Measurements from ENCODE around the gene FXYD5. TPM values are rescaled to one million over a fixed set of nuclear protein-coding genes. Genes with fewer than 3 reads are reported as not detected.

The FXYD5 gene
- polyA plus RNA-seq, 4 donors: 17.6 to 39.1 (median 26.6) TPM

DNA sequence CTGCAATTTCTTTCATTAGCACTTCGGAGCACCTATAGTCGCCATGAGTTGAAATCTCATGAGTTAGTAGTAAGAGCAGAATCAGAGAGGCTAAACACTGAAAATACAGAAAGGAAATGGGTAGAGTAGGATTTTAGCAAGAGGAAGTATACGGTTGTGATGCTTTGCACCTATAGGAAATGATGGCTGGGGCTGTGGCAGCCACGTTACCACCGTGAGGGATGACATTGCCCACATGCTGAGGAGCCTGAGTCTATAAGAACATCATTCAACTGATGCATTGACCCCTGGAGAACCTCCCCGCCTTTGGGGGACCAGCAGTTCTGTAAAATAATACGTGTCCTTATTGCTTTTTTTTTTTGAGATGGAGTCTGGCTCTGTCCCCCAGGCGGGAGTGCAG, 53.6 kb downstream of the FXYD5 start:
- DNase-seq (ENCODE audit: low read depth in 4 of 4, low spot score in 3 of 4): no peak

DNA sequence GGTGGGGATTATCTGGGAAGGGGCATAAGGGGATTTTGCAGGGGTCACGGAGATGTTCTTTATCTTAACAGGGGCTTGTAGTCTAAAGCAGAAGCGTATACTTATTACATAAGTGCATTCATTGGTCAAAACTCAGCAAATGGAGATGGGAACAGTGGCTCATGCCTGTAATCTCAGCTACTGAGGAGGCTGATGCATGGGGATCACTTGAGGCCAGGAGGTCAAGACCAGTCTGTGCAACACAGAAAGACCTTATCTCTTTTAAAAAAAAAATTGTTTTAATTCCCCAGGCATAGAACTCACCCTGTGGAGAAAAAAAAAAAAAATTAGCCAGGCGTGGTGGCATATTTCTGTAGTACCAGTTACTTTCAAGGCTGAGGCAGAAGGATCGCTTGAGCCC, 55.1 kb downstream of the FXYD5 start:
- no peak for DNase-seq (ENCODE audit: low read depth in 4 of 4, low spot score in 3 of 4)

DNA sequence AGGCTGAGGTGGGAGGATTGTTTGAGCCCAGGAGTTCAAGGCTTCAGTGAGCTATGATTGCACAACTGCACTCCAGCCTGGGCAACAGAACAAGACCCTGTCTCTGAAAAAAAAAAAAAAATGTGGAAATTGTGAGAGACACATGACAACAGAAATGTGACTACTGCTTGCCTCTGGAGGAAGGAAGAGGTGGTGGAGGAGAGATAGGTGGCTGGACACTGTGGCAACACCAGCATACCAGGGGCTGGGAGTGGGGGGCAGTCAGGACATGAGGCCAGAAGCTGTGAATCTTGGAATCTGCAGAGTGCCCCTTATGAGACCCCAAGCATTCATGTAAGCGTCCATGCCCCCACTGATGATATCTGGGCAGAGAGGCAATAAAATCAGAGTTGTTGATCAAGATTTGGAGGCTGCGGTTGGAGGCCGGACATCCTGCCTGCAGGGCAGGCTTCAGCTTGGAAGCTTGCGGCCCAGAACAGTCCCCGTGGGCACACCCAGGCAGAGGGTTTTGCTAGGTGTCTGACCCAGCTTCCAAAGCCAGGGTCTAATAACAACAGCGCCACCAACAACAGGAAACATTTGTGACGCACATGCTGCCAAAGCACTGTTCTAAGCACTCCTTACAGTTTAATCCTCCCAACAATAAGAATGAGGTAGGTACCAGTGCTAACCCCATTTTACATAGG, 57.2 kb downstream of the FXYD5 start:
- no peak for DNase-seq (ENCODE audit: low read depth in 4 of 4, low spot score in 3 of 4)

DNA sequence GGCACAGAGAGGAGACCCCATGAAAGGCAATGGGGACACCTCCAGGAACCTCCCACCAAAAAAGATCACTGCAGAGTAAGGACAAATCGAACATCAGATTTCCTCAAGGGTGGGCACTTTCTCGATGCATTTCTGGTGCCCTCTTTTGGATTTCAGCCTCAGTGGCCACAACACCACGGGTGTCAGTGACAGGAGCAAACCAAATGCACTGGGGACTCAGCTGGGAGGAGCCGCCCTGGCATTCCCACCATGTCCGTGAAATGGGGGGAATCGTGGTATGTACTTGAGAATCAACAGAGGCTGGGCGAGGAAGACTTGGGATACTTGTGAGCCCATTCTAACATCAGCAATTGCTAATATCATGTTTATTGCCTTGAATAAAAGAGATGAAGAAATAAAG, 57.7 kb downstream of the FXYD5 start:
- no peak for DNase-seq (ENCODE audit: low read depth in 4 of 4, low spot score in 3 of 4)

DNA sequence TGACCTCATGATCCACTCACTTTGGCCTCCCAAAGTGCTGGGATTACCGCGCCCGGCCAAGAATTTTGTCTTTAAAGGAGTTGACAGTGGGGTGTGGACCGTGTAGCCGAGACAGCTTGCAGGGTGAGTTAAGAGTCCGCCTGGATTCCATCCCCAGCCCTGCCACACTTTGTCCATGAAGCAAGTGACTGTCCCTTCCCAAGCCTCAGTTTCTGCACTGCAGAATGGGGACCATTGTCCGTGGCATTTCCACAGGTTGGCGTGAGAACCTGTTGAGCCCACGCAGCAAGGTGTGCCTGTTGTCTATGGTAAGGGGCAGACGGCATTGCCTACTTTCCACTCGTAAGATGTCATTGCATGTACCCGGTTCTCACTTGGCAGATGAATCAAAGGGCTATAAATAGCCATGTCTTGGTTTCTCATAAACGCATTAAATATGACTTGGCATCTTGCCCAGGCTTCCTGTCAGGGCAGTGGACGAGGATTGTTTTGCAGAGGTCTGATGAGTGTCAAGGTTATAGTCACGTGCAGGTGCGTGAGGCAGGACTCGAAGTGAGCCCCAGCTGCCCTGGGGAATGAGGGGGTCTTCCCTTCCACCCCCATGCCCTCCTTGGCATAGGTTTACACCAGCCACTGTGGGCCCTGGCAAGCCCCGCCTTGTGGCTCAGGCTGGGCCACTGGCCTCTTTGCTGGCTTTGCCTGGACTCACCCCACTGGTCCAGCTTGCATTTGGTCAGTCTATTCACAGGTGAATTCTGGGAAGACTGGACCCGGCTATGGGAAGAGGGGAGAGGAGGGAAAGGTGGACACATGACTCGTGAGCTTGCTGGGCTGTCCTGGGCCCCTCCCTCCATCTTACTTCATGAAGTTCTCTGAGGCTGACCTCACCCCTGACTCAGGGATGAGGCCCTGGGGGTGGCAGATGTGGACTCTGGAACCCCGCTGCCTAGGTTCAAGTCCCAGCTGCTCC, 59.4 kb downstream of the FXYD5 start:
- DNase-seq (ENCODE audit: low read depth in 4 of 4, low spot score in 3 of 4): peak; percentile 21 to 49 (median 38)

DNA sequence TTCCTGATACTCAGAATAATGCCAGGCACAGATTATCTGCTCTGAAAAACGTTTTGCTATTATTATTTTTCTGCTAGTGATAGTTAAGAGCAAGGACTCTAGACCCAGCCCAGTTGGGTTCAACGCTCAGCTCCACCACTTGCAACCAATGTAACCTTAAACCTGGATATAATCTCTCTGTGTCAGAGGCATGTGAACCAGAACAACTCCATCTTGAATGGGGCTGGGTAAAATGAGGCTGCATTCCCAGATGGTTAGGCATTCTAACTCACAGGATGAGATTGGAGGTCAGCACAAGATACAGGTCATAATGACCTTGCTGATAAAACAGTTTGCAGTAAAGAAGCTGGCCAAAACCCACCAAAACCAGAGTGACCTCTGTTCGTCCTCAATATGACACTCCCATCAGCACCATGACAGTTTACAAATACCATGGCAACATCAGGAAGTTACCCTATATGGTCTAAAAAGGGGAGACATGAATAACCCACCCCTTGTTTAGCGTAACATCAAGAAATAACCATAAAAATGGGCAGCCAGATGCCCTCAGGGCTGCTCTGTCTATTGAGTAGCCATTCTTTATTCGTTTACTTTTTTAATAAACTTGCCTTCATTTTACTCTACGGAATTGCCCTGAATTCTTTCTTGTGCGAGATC, 60.4 kb downstream of the FXYD5 start:
- no peak for DNase-seq (ENCODE audit: low read depth in 4 of 4, low spot score in 3 of 4)

DNA sequence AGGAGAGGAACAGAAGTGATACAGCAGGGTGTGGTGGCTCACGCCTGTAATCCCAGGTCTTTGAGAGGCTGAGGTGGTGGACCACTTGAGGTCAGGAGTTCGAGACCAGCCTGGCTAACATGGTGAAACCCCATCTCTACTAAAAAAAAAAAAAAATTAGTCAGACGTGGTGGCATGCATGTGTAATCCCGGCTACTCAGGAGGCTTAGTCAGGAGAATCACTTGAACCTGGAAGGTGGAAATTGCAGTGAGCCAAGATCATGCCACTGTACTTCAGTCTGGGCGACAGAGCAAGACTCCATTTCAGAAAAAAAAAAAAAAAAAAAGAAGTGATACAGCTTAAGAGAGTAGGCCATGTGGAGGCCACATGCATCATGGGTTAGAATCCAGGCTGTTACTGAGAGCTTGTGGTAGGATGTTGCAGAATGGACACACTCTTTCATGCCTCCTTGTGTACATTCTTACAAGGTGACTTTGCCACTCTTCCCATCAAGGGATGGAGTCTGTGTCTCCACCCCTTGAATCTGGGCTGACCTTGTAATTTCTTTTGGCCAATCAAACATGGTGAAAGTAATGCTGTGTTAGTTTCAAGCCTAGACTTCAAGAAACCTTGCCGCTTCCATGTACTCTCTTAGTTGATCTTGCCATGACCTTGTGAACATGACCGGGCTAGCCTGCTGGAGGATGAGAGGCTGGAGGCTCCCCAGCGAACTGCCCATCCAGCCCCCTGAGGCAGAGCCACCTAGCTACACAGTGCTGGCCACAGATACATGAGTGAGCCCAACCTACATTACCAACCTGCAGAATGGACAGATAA, 61.7 kb downstream of the FXYD5 start:
- DNase-seq (ENCODE audit: low read depth in 4 of 4, low spot score in 3 of 4): no peak

DNA sequence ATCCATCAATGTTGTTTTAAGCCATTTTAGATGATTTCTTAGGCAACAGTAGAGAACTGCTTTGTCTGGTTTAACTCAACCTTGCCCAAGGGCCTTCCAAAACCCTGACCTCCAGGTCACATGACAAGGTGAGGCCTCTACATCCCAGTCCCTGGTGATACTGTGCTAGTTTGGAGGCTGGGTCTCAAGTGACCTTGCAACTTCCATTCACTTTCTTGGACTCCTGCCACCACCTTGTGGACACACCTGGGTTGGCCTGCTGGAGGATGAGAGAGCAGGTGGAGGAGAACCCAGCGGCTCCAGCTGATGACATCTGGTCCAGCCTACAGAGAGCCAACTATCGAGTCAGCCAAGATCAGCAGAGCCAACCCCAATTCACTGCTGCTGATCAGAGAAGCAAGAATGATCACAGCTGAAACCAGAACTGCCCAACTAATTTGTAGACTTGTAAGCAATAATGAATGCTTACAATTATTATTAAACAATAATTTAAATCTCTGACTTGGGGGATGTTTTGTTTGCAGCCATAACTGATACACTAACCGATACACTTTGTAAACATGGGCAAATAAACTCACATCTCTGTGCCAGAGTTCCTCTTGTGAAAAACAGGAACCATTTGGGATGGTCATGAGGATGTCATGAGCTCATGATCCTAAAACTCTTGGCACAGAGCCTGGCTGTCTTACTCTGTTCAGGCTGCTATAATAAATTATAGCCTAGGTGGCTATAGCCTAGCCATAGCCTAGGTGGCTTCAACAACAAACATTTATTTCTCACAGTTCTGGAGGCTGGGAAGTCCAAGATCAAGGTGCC, 62.5 kb downstream of the FXYD5 start:
- no peak for DNase-seq (ENCODE audit: low read depth in 4 of 4, low spot score in 3 of 4)

DNA sequence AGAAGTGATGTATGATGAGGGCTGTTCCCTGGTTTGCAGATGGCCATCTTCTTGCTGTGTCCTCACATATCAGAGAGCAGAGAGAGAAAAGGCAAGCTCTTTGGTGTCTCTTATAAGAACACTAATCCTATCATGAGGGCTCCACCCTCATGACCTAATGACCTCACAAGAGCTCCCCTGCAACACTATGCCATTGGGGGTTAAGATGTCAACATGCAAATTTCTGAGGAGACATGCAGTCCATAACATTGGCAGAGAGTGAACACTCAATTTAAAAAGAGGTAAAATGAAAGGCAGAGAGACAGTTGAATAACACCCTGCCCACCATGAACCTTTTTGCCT, 63.1 kb downstream of the FXYD5 start:
- DNase-seq (ENCODE audit: low read depth in 4 of 4, low spot score in 3 of 4): no peak

DNA sequence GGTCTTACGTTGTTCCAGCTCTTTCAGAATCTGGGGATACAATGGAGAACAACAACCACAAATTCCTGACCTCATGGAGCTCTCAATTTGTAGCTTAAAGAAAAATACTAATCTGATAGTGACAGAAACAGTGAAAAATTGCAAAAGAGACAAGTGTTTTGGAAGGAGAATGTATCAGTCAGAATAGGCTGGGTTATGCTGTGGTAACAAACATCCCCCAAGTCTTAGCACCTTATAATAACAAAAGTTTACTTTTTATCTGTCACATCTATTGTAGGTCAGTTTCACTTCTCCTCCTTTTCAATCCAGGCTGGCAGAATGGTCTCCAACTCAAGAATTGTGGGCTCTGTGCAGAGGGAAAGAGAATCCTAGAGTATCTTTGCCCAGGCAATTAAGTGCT, 64.5 kb downstream of the FXYD5 start:
- no peak for DNase-seq (ENCODE audit: low read depth in 4 of 4, low spot score in 3 of 4)

Other genes starting within 250 kb of the FXYD5 start
- 1 to 10 TPM; 5.9 to 7.5 (median 6.7) TPM for gene ZNF30, start 227.8 kb upstream of the FXYD5 start, polyA plus RNA-seq (ENCODE audit: insufficient read length in 4 of 4)
- 1 to 10 TPM; 5.2 to 7.5 (median 6.9) TPM for gene ZNF792, start 190.5 kb upstream of the FXYD5 start, polyA plus RNA-seq (ENCODE audit: insufficient read length in 4 of 4)
- gene GRAMD1A, start 154.4 kb upstream of the FXYD5 start, polyA plus RNA-seq (ENCODE audit: insufficient read length in 4 of 4): 10 to 100 TPM; 48.4 to 60.8 (median 57.5) TPM
- gene SCN1B, start 124.3 kb upstream of the FXYD5 start, polyA plus RNA-seq (ENCODE audit: insufficient read length in 4 of 4): 1 to 10 TPM in 3 of 4 donors, under 1 TPM in 1; 0.72 to 1.4 (median 1.2) TPM
- gene HPN, start 113.0 kb upstream of the FXYD5 start, polyA plus RNA-seq (ENCODE audit: insufficient read length in 4 of 4): 100 to 1,000 TPM in 2 of 4 donors, 10 to 100 TPM in 2; 92.2 to 137 (median 98.5) TPM
- 10 to 100 TPM; 10.2 to 37.3 (median 20.9) TPM for gene FXYD3, start 38.9 kb upstream of the FXYD5 start, polyA plus RNA-seq (ENCODE audit: insufficient read length in 4 of 4)
- gene LGI4, start 19.7 kb upstream of the FXYD5 start, polyA plus RNA-seq (ENCODE audit: insufficient read length in 4 of 4): 1 to 10 TPM; 2.0 to 4.9 (median 3.2) TPM
- gene FXYD1, start 15.9 kb upstream of the FXYD5 start, polyA plus RNA-seq (ENCODE audit: insufficient read length in 4 of 4): 10 to 100 TPM; 20.6 to 33.0 (median 23.7) TPM
- gene FXYD7, start 11.5 kb upstream of the FXYD5 start, polyA plus RNA-seq (ENCODE audit: insufficient read length in 4 of 4): 1 to 10 TPM in 3 of 4 donors, under 1 TPM in 1; 0.61 to 1.5 (median 1.2) TPM
- gene FAM187B, start 74.0 kb downstream of the FXYD5 start, polyA plus RNA-seq (ENCODE audit: insufficient read length in 4 of 4): not detected
- 10 to 100 TPM; 52.3 to 69.7 (median 52.8) TPM for gene LSR, start 94.3 kb downstream of the FXYD5 start, polyA plus RNA-seq (ENCODE audit: insufficient read length in 4 of 4)
- gene USF2, start 114.2 kb downstream of the FXYD5 start, polyA plus RNA-seq (ENCODE audit: insufficient read length in 4 of 4): 100 to 1,000 TPM; 149 to 179 (median 162) TPM
- gene HAMP, start 127.8 kb downstream of the FXYD5 start, polyA plus RNA-seq (ENCODE audit: insufficient read length in 4 of 4): under 1 TPM; 0.12 to 0.39 (median 0.18) TPM
- gene MAG, start 137.4 kb downstream of the FXYD5 start, polyA plus RNA-seq (ENCODE audit: insufficient read length in 4 of 4): 10 to 100 TPM in 1 of 4 donors, 1 to 10 TPM in 3; 2.4 to 13.5 (median 2.8) TPM
- gene CD22, start 174.5 kb downstream of the FXYD5 start, polyA plus RNA-seq (ENCODE audit: insufficient read length in 4 of 4): 10 to 100 TPM in 2 of 4 donors, 1 to 10 TPM in 2; 6.6 to 31.5 (median 9.0) TPM
- gene FFAR1, start 193.2 kb downstream of the FXYD5 start, polyA plus RNA-seq (ENCODE audit: insufficient read length in 4 of 4): under 1 TPM; 0.22 to 0.57 (median 0.33) TPM
- gene FFAR3, start 203.7 kb downstream of the FXYD5 start, polyA plus RNA-seq (ENCODE audit: insufficient read length in 4 of 4): under 1 TPM in 3 of 4 donors, not detected in 1; 0.10 to 0.30 (median 0.25) TPM
- not detected for gene GPR42, start 216.3 kb downstream of the FXYD5 start, polyA plus RNA-seq (ENCODE audit: insufficient read length in 4 of 4)